Measurements from ENCODE around the gene HYDIN. TPM values are rescaled to one million over a fixed set of nuclear protein-coding genes. Genes with fewer than 3 reads are reported as not detected.
"Not testable (repeated sequence)": the region's sequence is repeated elsewhere in the genome, so short reads cannot be mapped to it uniquely, and the experiment has no call there.

Gene HYDIN
- total RNA-seq, 1 donor from 2014 or later = 2.6 TPM

DNA sequence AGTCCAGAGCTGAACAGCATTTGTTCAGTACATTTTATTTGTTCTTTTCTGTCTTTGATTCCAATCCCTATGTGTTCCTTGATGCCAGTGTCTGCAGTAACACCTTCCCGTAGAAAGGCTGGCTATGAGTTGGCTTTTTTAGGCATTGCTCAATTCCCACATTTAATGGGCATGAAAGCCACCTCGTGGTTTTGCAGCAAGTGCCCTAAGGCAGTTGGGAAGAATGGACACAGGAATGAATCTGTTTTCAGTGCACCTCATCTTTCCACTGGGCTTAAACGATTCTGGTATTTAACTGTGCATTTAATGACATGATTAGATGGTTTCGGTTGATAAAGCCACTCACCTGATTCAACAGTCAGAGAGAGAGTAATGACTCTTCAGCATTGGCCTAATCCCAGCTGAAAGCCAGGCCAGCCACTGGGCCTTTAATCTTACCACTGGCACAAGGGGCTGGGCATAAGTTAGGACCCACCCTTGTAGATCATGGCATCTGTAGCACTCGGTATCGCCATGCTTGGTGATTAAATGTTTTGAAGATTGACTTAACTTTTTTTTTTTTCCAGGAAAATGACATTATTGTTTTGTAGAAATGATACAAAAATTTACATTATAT, 211.3 kb downstream of the HYDIN start:
- DNase-seq (ENCODE audit: low spot score); intact Hi-C loops (cut with DNase I): not testable (repeated sequence)

DNA sequence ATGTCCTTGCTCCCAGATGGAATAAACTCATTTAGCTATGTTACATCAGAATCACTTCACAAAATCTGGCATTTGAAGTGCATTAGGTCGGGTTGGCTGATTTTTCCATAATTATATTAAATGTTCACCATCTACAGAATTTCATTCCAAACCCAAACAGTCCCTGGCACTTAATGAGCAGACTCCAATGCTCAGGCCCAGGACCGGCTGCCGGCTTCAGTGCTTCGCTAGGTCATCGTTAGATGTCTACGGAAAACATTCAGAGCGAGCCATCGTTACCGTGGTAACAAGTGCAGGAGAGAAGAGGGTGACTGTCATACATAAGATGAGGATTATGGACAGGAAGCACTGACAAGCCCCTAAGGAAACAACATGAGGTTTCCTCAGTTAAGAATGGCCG, 215.1 kb downstream of the HYDIN start:
- intact Hi-C loops (cut with DNase I); DNase-seq (ENCODE audit: low spot score): not testable (repeated sequence)

GRCh38 chr16:71009440-71010223, 220.9 kb downstream of the HYDIN start:
- not testable (repeated sequence) for DNase-seq (ENCODE audit: low spot score)

GRCh38 chr16:71006516-71006915, 224.0 kb downstream of the HYDIN start:
- DNase-seq (ENCODE audit: low spot score); intact Hi-C loops (cut with DNase I): not testable (repeated sequence)

More at GRCh38 chr16:71009440-71010223, 220.9 kb downstream of the HYDIN start:
- intact Hi-C loops (cut with DNase I) = not testable (repeated sequence)

- intact Hi-C loops (cut with DNase I) = not testable (repeated sequence)
Measured at GRCh38 chr16:70999735-71000134, 230.8 kb downstream of the HYDIN start.

GRCh38 chr16:70995799-70996198, 234.7 kb downstream of the HYDIN start:
- intact Hi-C loops (cut with DNase I); DNase-seq (ENCODE audit: low spot score): not testable (repeated sequence)

More at GRCh38 chr16:70999735-71000134, 230.8 kb downstream of the HYDIN start:
- DNase-seq (ENCODE audit: low spot score) = not testable (repeated sequence)

- intact Hi-C loops (cut with DNase I); DNase-seq (ENCODE audit: low spot score): not testable (repeated sequence)
Measured at GRCh38 chr16:70992511-70992910, 238.0 kb downstream of the HYDIN start.

DNA sequence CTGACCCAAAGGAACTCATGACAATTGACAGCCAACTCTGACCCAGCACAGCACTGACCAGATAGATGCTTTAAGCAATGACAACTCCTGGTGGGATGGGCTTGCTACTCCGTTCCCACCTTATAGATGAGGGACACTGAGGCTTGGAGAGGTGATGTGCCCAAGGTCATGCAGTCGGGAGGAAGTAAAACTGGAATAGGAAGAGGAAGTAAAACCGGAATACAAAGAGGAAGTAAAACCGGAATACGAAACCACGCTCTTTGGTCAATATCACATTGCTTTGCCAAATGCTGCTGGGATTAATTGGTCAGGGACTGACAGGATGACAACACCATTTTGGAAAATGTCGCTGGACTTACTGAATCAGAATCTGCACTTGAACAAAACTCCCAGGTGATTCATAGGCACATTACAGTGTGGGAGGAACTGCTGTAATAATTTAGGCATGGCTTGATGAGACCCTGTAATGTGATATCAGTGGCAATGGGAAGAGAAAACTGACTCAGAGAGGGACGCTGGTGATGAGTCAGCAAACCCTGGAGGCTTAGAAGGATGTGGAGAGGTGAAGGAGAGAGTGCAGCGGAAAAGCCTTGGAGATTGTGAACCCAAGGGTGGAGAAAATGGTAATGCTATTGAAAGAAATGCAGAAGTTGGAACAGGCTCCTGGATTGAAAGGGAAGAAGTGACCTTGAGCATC, 243.4 kb downstream of the HYDIN start:
- DNase-seq (ENCODE audit: low spot score); intact Hi-C loops (cut with DNase I): not testable (repeated sequence)

DNA sequence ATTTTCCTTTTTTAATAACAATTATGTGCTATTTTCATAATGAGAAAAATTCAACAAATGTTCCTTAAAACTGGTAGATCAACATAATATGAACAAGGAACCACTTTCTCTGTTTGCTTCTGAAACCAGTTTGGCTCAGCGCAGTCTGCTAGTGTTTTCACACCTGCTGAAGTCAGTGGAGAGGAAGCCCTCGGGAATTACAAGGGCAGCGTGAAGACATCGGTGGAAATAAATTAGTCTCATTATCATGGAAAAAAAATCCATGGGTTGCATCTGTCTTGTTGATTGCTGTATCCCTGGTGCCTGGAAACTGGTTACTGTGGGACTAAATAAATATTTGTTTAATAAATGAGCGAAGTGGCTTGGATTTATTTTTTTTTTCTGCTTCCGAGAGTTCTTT, 245.8 kb downstream of the HYDIN start:
- DNase-seq (ENCODE audit: low spot score); intact Hi-C loops (cut with DNase I): not testable (repeated sequence)

- DNase-seq (ENCODE audit: low spot score); intact Hi-C loops (cut with DNase I): not testable (repeated sequence)
Measured at GRCh38 chr16:70968332-70968731, 262.2 kb downstream of the HYDIN start.

DNA sequence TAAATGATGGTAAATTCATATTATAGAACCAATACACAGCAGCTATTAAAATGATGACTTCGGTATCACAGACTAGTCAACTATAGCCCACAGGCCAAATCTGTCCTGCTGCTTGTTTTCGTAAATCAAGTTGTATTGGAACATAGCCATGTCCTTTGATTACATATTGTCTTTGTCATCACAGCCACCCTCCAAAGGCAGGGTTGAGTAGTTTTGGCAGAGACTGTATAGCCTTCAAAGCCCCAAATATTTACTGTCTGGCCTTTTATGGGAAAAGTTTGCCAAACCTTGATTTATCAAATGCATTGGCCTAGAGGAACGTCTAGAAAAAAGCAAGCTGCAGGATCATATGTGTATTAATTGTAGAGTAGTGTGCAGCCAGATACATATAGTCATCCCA, 270.4 kb downstream of the HYDIN start:
- intact Hi-C loops (cut with DNase I); DNase-seq (ENCODE audit: low spot score): not testable (repeated sequence)

- DNase-seq (ENCODE audit: low spot score); intact Hi-C loops (cut with DNase I): not testable (repeated sequence)
Measured at GRCh38 chr16:70954922-70955321, 275.6 kb downstream of the HYDIN start.

- intact Hi-C loops (cut with DNase I) = not testable (repeated sequence)
Measured at GRCh38 chr16:70953824-70954223, 276.7 kb downstream of the HYDIN start.

GRCh38 chr16:70943551-70943950, 287.0 kb downstream of the HYDIN start:
- DNase-seq (ENCODE audit: low spot score); intact Hi-C loops (cut with DNase I): not testable (repeated sequence)

More at GRCh38 chr16:70953824-70954223, 276.7 kb downstream of the HYDIN start:
- not testable (repeated sequence) for DNase-seq (ENCODE audit: low spot score)

- intact Hi-C loops (cut with DNase I); DNase-seq (ENCODE audit: low spot score): not testable (repeated sequence)
Measured at GRCh38 chr16:70939690-70940359, 290.7 kb downstream of the HYDIN start.

DNA sequence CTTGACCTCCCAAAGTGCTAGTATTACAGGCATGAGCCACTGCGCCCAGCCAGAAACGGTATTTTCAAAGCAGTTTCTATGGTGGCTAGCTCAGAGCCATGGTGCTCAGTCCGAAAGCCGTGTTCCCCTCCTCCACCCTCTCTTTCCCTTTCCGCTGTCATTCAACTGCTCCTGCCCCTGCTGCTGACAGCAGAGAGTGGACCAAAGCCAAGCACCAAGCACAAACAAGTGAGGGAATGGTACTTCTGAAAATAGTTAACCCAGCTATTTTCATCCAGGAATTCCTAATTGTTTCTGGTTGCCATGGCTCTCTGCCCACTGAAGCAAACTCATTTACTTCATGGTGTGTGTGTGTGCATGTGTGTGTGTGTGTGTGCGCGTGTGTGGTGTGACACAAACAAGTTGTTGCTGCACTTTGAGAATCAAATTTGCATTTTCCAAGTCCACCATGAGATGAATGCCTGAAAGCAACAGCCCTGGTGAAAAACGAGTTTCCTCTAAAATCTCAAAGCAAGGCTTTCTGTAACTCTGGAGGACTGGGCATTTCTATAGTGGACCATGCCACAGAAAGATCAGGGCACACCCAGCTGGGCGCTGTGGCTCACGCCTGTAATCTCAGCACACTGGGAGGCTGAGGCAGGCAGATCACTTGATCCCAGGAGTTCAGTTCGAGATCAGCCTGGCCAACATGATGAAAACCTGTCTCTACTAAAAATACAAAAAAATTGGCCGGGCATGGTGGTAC, 293.6 kb downstream of the HYDIN start:
- intact Hi-C loops (cut with DNase I) = not testable (repeated sequence)

GRCh38 chr16:70935325-70935724, 295.2 kb downstream of the HYDIN start:
- intact Hi-C loops (cut with DNase I); DNase-seq (ENCODE audit: low spot score): not testable (repeated sequence)

More for the DNA sequence above, 293.6 kb downstream of the HYDIN start:
- not testable (repeated sequence) for DNase-seq (ENCODE audit: low spot score)

GRCh38 chr16:70933746-70934145, 296.8 kb downstream of the HYDIN start:
- DNase-seq (ENCODE audit: low spot score); intact Hi-C loops (cut with DNase I): not testable (repeated sequence)

GRCh38 chr16:70930757-70931156, 299.8 kb downstream of the HYDIN start:
- DNase-seq (ENCODE audit: low spot score); intact Hi-C loops (cut with DNase I): not testable (repeated sequence)

All from cardiac septum (tissue), 1 donor.